CD14-positive monocyte (primary cell): ENCODE results near the gene HSPA4. TPM values are rescaled to one million over a fixed set of nuclear protein-coding genes. Genes with fewer than 3 reads are reported as not detected.
A peak's percentile ranks its signal among the peaks of the same experiment; 100 is the strongest.

Experiments used
- DNase-seq, 3 donors: peaks; one replicate each; pipeline ENCODE4 v3.0.0-alpha.2; 2011 to 2022
- H2AFZ ChIP-seq: 2 replicates; pipeline ENCODE4 v1.6.0; 2012; ENCODE audit warnings: mild to moderate bottlenecking, low read depth, low read length, inconsistent platforms; ENCODE audit not compliant: insufficient read depth, poor library complexity, severe bottlenecking
- H3K27ac ChIP-seq, 2 donors: 1 replicate in 1 of 2; 2 replicates in 1 of 2; pipeline ENCODE4 v1.5.1; 2012 to 2013; ENCODE audit warnings: low read length in 2 of 2, control low read depth in 1 of 2, inconsistent platforms in 1 of 2, low read depth in 1 of 2, mild to moderate bottlenecking in 1 of 2
- H3K27me3 ChIP-seq, 2 donors: one replicate each; pipeline versions ENCODE4 v1.6.0 to v1.6.1; 2011 to 2013; ENCODE audit warnings: low read length in 2 of 2; ENCODE audit not compliant: control insufficient read depth in 2 of 2, insufficient read depth in 2 of 2
- H3K36me3 ChIP-seq, 2 donors: replicated peaks in 1 of 2; 1 replicate in 1 of 2; 2 replicates in 1 of 2; pipeline versions ENCODE4 v1.5.1 to v1.6.1; 2012 to 2013; ENCODE audit warnings: low read length in 2 of 2, control low read depth in 1 of 2, inconsistent platforms in 1 of 2, mild to moderate bottlenecking in 1 of 2; ENCODE audit not compliant: insufficient read depth in 2 of 2, control insufficient read depth in 1 of 2
- H3K4me1 ChIP-seq, 2 donors: 1 replicate in 1 of 2; 2 replicates in 1 of 2; pipeline versions ENCODE4 v1.5.1 to v1.6.1; 2012 to 2013; ENCODE audit warnings: low read length in 2 of 2, control low read depth in 1 of 2, inconsistent platforms in 1 of 2, mild to moderate bottlenecking in 1 of 2, moderate library complexity in 1 of 2; ENCODE audit not compliant: insufficient read depth in 2 of 2, control insufficient read depth in 1 of 2
- H3K4me2 ChIP-seq: replicated peaks from 2 replicates; pipeline ENCODE3; 2012; ENCODE audit warnings: low read length, moderate library complexity, mild to moderate bottlenecking; ENCODE audit not compliant: poor library complexity, severe bottlenecking; ENCODE audit errors: extremely low read depth
- H3K4me3 ChIP-seq, 3 experiments: fragments of 200-600 bp in 1 of 3; sonication (generic) in 1 of 3; replicated peaks in 1 of 3; 1 replicate in 2 of 3; 2 replicates in 1 of 3; pipeline ENCODE4 v1.5.1; 2011 to 2013; ENCODE audit warnings: low read length in 3 of 3, mild to moderate bottlenecking in 3 of 3, control low read depth in 2 of 3, low read depth in 2 of 3, inconsistent platforms in 1 of 3, moderate library complexity in 1 of 3
- H3K79me2 ChIP-seq: 2 replicates; pipeline ENCODE4 v1.6.0; 2012; ENCODE audit warnings: mild to moderate bottlenecking, control low read depth, inconsistent platforms, low read length, moderate library complexity; ENCODE audit not compliant: insufficient read depth
- H3K9ac ChIP-seq: 2 replicates; pipeline ENCODE4 v1.6.0; 2017; ENCODE audit warnings: low read length, mild to moderate bottlenecking; ENCODE audit not compliant: insufficient read depth, poor library complexity, severe bottlenecking
- H3K9me3 ChIP-seq, 2 donors: replicated peaks in 1 of 2; 1 replicate in 1 of 2; 2 replicates in 1 of 2; pipeline versions ENCODE4 v1.5.1 to v1.6.1; 2012 to 2013; ENCODE audit warnings: low read length in 2 of 2, control low read depth in 1 of 2; ENCODE audit not compliant: control insufficient read depth in 1 of 2, insufficient read depth in 1 of 2
- H4K20me1 ChIP-seq: 2 replicates; pipeline ENCODE4 v1.6.0; 2012; ENCODE audit warnings: mild to moderate bottlenecking, low read length, control low read depth, moderate library complexity; ENCODE audit not compliant: insufficient read depth
- H3K27ac Mint-ChIP-seq, 7 donors: one replicate each; pipeline ENCODE4 v1.8.0; 2020; ENCODE audit warnings: mild to moderate bottlenecking in 7 of 7, mixed read lengths in 7 of 7, moderate library complexity in 6 of 7, inconsistent platforms in 2 of 7
- H3K27me3 Mint-ChIP-seq, 3 donors: one replicate each; pipeline ENCODE4 v1.8.0; 2021 to 2022; ENCODE audit warnings: low read depth in 3 of 3, mild to moderate bottlenecking in 3 of 3, mixed read lengths in 3 of 3, moderate library complexity in 3 of 3, inconsistent platforms in 1 of 3
- H3K36me3 Mint-ChIP-seq, 2 donors: one replicate each; pipeline ENCODE4 v1.8.0; 2020; ENCODE audit warnings: mixed read lengths in 2 of 2, inconsistent platforms in 1 of 2, mild to moderate bottlenecking in 1 of 2
- H3K4me1 Mint-ChIP-seq: one replicate; pipeline ENCODE4 v1.8.0; 2020; ENCODE audit warnings: mild to moderate bottlenecking, mixed read lengths
- H3K4me3 Mint-ChIP-seq, 2 donors: one replicate each; pipeline ENCODE4 v1.8.0; 2020; ENCODE audit warnings: mild to moderate bottlenecking in 2 of 2, mixed read lengths in 2 of 2, moderate library complexity in 1 of 2
- H3K9me3 Mint-ChIP-seq, 7 donors: one replicate each; pipeline ENCODE4 v1.8.0; 2020 to 2022; ENCODE audit warnings: mixed read lengths in 7 of 7, mild to moderate bottlenecking in 6 of 7, moderate library complexity in 6 of 7, inconsistent platforms in 2 of 7
- WGBS: methylation state at CpG from one replicate; pipeline ENCODE4 v1.1.5; 2013; ENCODE audit warnings: missing lambda C conversion rate; ENCODE audit not compliant: insufficient coverage; 5-methylcytosine and 5-hydroxymethylcytosine counted together
- intact Hi-C, 2 donors: fragments of 100-400 bp; cut with micrococcal nuclease; formaldehyde crosslinking; loops; one replicate each; pipeline versions ENCODE4 v1.15.0 to v1.15.1; 2023
- polyA plus RNA-seq, 3 donors: library from polyadenylated mRNA; depleted of rRNA in 1 of 3; unstranded in 2 of 3; stranded (reverse) in 1 of 3; fragments of 300-500 nt in 2 of 3; fragments of >200 nt in 1 of 3; fragmentation: Illumina TruSeq in 2 of 3; gene quantifications; 1 replicate in 2 of 3; 2 replicates in 1 of 3; pipeline ENCODE4 v1.2.3, GENCODE V29; 2012 to 2021
- TF ChIP-seq, protein P1 (sequence below): fragments of 200-600 bp; IDR thresholded peaks from one replicate; pipeline ENCODE4 v1.8.0; 2022; ENCODE audit warnings: antibody characterized with exemption, mild to moderate bottlenecking

HSPA4 gene
- polyA plus RNA-seq, 3 donors = 15.7 to 52.0 (median 27.7) TPM

DNA sequence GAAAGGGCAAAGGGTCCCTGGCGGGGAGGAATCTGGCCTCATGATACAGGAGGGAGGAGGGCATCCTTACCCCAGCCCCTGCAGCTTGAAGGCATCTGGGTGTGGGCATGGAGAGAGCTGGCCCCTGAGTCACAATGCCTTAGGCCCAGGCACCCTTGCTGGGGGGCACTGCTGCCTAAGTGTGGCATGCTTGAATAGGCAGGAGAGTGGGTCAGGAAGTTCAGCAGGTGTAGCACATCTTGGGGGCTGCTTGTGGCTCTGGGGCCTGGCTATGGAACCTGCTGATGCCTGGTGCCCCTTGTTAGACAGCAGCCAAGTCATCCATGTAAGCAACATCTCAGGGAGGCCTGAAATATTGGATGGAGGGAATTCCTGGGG, 63.1 kb downstream of the HSPA4 start:
- no peak overlapping the region for H3K27ac ChIP-seq
- no peak overlapping the region for H3K4me3 Mint-ChIP-seq
- TF ChIP-seq, protein P1, sequence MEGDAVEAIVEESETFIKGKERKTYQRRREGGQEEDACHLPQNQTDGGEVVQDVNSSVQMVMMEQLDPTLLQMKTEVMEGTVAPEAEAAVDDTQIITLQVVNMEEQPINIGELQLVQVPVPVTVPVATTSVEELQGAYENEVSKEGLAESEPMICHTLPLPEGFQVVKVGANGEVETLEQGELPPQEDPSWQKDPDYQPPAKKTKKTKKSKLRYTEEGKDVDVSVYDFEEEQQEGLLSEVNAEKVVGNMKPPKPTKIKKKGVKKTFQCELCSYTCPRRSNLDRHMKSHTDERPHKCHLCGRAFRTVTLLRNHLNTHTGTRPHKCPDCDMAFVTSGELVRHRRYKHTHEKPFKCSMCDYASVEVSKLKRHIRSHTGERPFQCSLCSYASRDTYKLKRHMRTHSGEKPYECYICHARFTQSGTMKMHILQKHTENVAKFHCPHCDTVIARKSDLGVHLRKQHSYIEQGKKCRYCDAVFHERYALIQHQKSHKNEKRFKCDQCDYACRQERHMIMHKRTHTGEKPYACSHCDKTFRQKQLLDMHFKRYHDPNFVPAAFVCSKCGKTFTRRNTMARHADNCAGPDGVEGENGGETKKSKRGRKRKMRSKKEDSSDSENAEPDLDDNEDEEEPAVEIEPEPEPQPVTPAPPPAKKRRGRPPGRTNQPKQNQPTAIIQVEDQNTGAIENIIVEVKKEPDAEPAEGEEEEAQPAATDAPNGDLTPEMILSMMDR = no peak
- no peak for DNase-seq
- H3K4me2 ChIP-seq = no peak overlapping the region
- no peak overlapping the region for H3K27ac Mint-ChIP-seq
- no peaks in the 10 kb centered on the region for H3K9me3 ChIP-seq
- H4K20me1 ChIP-seq = no peaks in the 10 kb centered on the region
- intact Hi-C loops = loop anchor here (5.0 to 10.0 kb wide), 3 partner anchors 130 to 750 kb away; no protein-coding TSS in a partner anchor
- H3K4me1 Mint-ChIP-seq = peaks cover 7% of the 10 kb centered on the region
- no peaks in the 10 kb centered on the region for H3K79me2 ChIP-seq
- WGBS = 100% methylated on average over 1 of the region's 1 CpG
- H3K27me3 Mint-ChIP-seq = peaks cover 0 to 9% (median 7%) of the 10 kb centered on the region in 3 donors
- no peaks in the 10 kb centered on the region for H3K36me3 ChIP-seq
- no peak overlapping the region for H3K4me3 ChIP-seq
- H3K27me3 ChIP-seq = no peaks in the 10 kb centered on the region
- H3K4me1 ChIP-seq = no peaks in the 10 kb centered on the region
- no peaks in the 10 kb centered on the region for H3K36me3 Mint-ChIP-seq
- no peak overlapping the region for H2AFZ ChIP-seq
- no peak overlapping the region for H3K9ac ChIP-seq
- H3K9me3 Mint-ChIP-seq = no peaks in the 10 kb centered on the region

DNA sequence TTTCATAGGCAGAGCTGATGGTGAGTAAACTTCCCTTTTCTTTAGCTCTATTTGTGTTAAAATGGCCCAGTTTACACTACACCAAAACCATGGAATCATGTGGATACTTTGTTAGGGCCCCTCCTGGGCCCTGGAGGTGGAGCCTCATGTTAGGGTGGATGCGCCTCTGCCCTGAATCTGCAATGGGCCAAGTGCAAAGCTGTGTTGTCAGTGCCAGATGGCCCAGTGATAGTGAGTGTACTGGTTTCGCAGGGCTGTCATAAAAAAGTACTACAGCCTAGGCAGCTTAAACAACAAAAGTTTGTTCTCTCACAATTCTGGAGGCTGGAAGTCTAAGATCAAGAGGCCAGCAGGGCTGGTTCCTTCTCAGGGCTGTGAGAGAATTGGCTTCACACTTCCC, 64.8 kb downstream of the HSPA4 start:
- H3K4me1 Mint-ChIP-seq = no peaks in the 10 kb centered on the region
- no peaks in the 10 kb centered on the region for H3K79me2 ChIP-seq
- no peaks in the 10 kb centered on the region for H3K4me1 ChIP-seq
- no peak overlapping the region for H3K27ac ChIP-seq
- no CpG with 5 or more reads among the region's 2 CpGs for WGBS
- no peak overlapping the region for H3K27ac Mint-ChIP-seq
- H3K27me3 Mint-ChIP-seq = peaks cover 0 to 4% (median 3%) of the 10 kb centered on the region in 3 donors
- H3K36me3 Mint-ChIP-seq = no peaks in the 10 kb centered on the region
- no peak overlapping the region for H3K4me3 ChIP-seq
- no peaks in the 10 kb centered on the region for H3K27me3 ChIP-seq
- H4K20me1 ChIP-seq = no peaks in the 10 kb centered on the region
- H3K4me2 ChIP-seq = no peak overlapping the region
- H3K9me3 Mint-ChIP-seq = no peaks in the 10 kb centered on the region
- H2AFZ ChIP-seq = peak overlapping the region; percentile 13
- no peaks in the 10 kb centered on the region for H3K36me3 ChIP-seq
- H3K9ac ChIP-seq = no peak overlapping the region
- DNase-seq = no peak
- H3K9me3 ChIP-seq = no peaks in the 10 kb centered on the region
- intact Hi-C loops = loop anchor here in 1 of 2 donors (10.0 kb wide), 2 partner anchors 128 to 748 kb away; no protein-coding TSS in a partner anchor
- TF ChIP-seq, protein P1 = no peak
- no peak overlapping the region for H3K4me3 Mint-ChIP-seq
